Stomach (tissue), 9 donors: ENCODE measurements around the gene RASSF1. TPM values are rescaled to one million over a fixed set of nuclear protein-coding genes. Genes with fewer than 3 reads are reported as not detected.

Experiments
- DNase-seq, 2 donors: peaks; one replicate each; pipeline versions ENCODE4 v3.0.0 to v3.0.0-alpha.2; 2013 to 2019
- H3K27ac ChIP-seq, 5 donors: fragments of 200-600 bp in 4 of 5; sonication (generic) in 4 of 5; one replicate each; pipeline ENCODE4 v1.5.1; 2013 to 2019; ENCODE audit warnings: mild to moderate bottlenecking in 1 of 5, moderate library complexity in 1 of 5
- H3K27me3 ChIP-seq, 3 donors: fragments of 200-600 bp; sonication (generic); one replicate each; pipeline ENCODE4 v1.5.1; 2017 to 2019; ENCODE audit warnings: mixed run types in 1 of 3
- H3K36me3 ChIP-seq, 4 donors: fragments of 200-600 bp; sonication (generic); 1 replicate in 3 of 4; 2 replicates in 1 of 4; pipeline ENCODE4 v1.5.1; 2016 to 2019
- H3K4me1 ChIP-seq, 4 donors: fragments of 200-600 bp; sonication (generic); one replicate each; pipeline ENCODE4 v1.5.1; 2016 to 2019
- H3K4me3 ChIP-seq, 4 donors: fragments of 200-600 bp; sonication (generic) in 3 of 4; one replicate each; pipeline ENCODE4 v1.5.1; 2016 to 2019; ENCODE audit warnings: mild to moderate bottlenecking in 1 of 4
- H3K9me3 ChIP-seq, 4 donors: fragments of 200-600 bp; sonication (generic); one replicate each; pipeline ENCODE4 v1.5.1; 2016 to 2019
- CTCF ChIP-seq, 7 experiments: fragments of 450-650 bp in 4 of 7; fragments of 200-600 bp in 3 of 7; sonication (generic) in 3 of 7; IDR thresholded peaks; one replicate each; pipeline ENCODE4 v1.5.1; 2016 to 2019; ENCODE audit warnings: antibody characterized with exemption in 7 of 7, control low read depth in 2 of 7, mild to moderate bottlenecking in 1 of 7
- EP300 ChIP-seq: sonication (generic); formaldehyde crosslinking; IDR thresholded peaks from one replicate; pipeline ENCODE4 v1.6.1; 2017; ENCODE audit warnings: antibody characterized with exemption
- POLR2A ChIP-seq, 4 donors: fragments of 450-650 bp; IDR thresholded peaks; one replicate each; pipeline ENCODE4 v1.6.1; 2016; ENCODE audit warnings: antibody characterized with exemption in 4 of 4, control low read depth in 2 of 4, mild to moderate bottlenecking in 1 of 4, moderate library complexity in 1 of 4
- POLR2AphosphoS5 ChIP-seq, 3 donors: sonication (generic); formaldehyde crosslinking; IDR thresholded peaks; one replicate each; pipeline ENCODE4 v1.6.1; 2016; ENCODE audit warnings: antibody characterized with exemption in 3 of 3
- WGBS, 5 donors: extraction: QIAGEN DNeasy Blood & Tissue Kit in 3 of 5; methylation state at CpG; one replicate each; pipeline versions ENCODE4 v1.1.5 to v1.1.7; 2013 to 2018; 5-methylcytosine and 5-hydroxymethylcytosine counted together
- intact Hi-C: fragments of 100-400 bp; cut with DNase I; formaldehyde crosslinking; loops from one replicate; pipeline ENCODE4 v1.15.1; 2023; ENCODE audit warnings: low total_unique reads
- polyA plus RNA-seq, 3 donors: library from polyadenylated mRNA; stranded (reverse); fragments of 200-250 nt; gene quantifications; one replicate each; pipeline ENCODE4 v1.2.3, GENCODE V29; 2013
- total RNA-seq, 5 donors: library from RNA; depleted of rRNA; stranded (reverse); fragments of >200 nt; gene quantifications; one replicate each; pipeline versions ENCODE4 v1.1.0 to v1.2.3, GENCODE V29; 2014 to 2016
- donor health status: healthy with polysubstance abuse.
- donor health status: Bipolar disorder and iron deficiency.
- donor health status: healthy.

The RASSF1 gene
- total and polyA plus RNA-seq, 8 donors, result 16.5 to 37.3 (median 27.4) TPM

GRCh38 chr3:50297896-50298725, 42.5 kb downstream of the RASSF1 start:
- DNase-seq, result peak in 1 of 2 donors; percentile 44
- H3K4me1 ChIP-seq, result peaks cover 37 to 66% (median 59%) of the 10 kb centered on the region in 4 donors
- H3K27me3 ChIP-seq, result no peaks in the 10 kb centered on the region
- 25 to 40% (median 26%) methylated on average over 9 of the region's 9 CpGs for WGBS, 5 donors
- H3K27ac ChIP-seq, result peak overlapping the region; percentile 92 to 96 (median 95)
- intact Hi-C loops, result no loop called here
- no peaks in the 10 kb centered on the region for H3K9me3 ChIP-seq
- TF ChIP-seq POLR2AphosphoS5 (IDR thresholded peaks at IDR 0.05), result no peak
- TF ChIP-seq EP300, result no peak
- peak in 2 of 7 experiments; percentile 10 to 16 for TF ChIP-seq CTCF (IDR thresholded peaks at IDR 0.05)
- peaks cover 7 to 15% (median 8%) of the 10 kb centered on the region in 4 donors for H3K36me3 ChIP-seq
- peak overlapping the region; percentile 67 to 73 (median 70) for H3K4me3 ChIP-seq

- intact Hi-C loops, result no loop called here
- peak overlapping the region in 2 of 5 donors; percentile 93 to 96 for H3K27ac ChIP-seq
- WGBS, 5 donors, result 65 to 88% (median 79%) methylated on average over 2 of the region's 2 CpGs; no CpG with 5 or more reads in 1 of the 5 donors
- peak in 1 of 2 donors; percentile 36 for DNase-seq
- H3K36me3 ChIP-seq, result peaks cover 7 to 15% (median 8%) of the 10 kb centered on the region in 4 donors
- TF ChIP-seq CTCF (IDR thresholded peaks at IDR 0.05), result no peak
- no peak for TF ChIP-seq POLR2A (IDR thresholded peaks at IDR 0.05)
- no peak for TF ChIP-seq EP300
- no peak for TF ChIP-seq POLR2AphosphoS5 (IDR thresholded peaks at IDR 0.05)
- no peak overlapping the region for H3K4me3 ChIP-seq
- no peaks in the 10 kb centered on the region for H3K9me3 ChIP-seq
- H3K27me3 ChIP-seq, result no peaks in the 10 kb centered on the region
- peaks cover 35 to 65% (median 58%) of the 10 kb centered on the region in 4 donors for H3K4me1 ChIP-seq
Observed at GRCh38 chr3:50297384-50297775, 43.3 kb downstream of the RASSF1 start.

- Histone ChIP-seq H3K27ac (peak overlapping the region in 1 of 5 donors; percentile 13), H3K4me1 (peaks cover 31 to 60% (median 56%) of the 10 kb centered on the region in 4 donors), H3K9me3 (no peaks in the 10 kb centered on the region), H3K27me3 (no peaks in the 10 kb centered on the region), H3K4me3 (no peak overlapping the region), H3K36me3 (peaks cover 7 to 15% (median 8%) of the 10 kb centered on the region in 4 donors)
- WGBS, 5 donors, result 93 to 96% (median 94%) methylated on average over 13 to 18 of the region's 18 CpGs
- TF ChIP-seq CTCF (IDR thresholded peaks at IDR 0.05) (no peak), POLR2A (IDR thresholded peaks at IDR 0.05) (no peak), POLR2AphosphoS5 (IDR thresholded peaks at IDR 0.05) (no peak), EP300 (no peak)
- no peak for DNase-seq
- intact Hi-C loops, result no loop called here
Observed at GRCh38 chr3:50296721-50297383, 43.8 kb downstream of the RASSF1 start.

GRCh38 chr3:50295553-50296431, 44.8 kb downstream of the RASSF1 start:
- Histone ChIP-seq H3K36me3 (peaks cover 7 to 15% (median 8%) of the 10 kb centered on the region in 4 donors), H3K27ac (no peak overlapping the region), H3K4me3 (no peak overlapping the region), H3K27me3 (no peaks in the 10 kb centered on the region), H3K9me3 (no peaks in the 10 kb centered on the region), H3K4me1 (peaks cover 39 to 60% (median 56%) of the 10 kb centered on the region in 4 donors)
- TF ChIP-seq EP300, result no peak
- no peak for TF ChIP-seq POLR2AphosphoS5 (IDR thresholded peaks at IDR 0.05)
- no peak for TF ChIP-seq POLR2A (IDR thresholded peaks at IDR 0.05)
- no peak for DNase-seq
- 86 to 91% (median 89%) methylated on average over 8 of the region's 8 CpGs for WGBS, 5 donors
- intact Hi-C loops, result no loop called here
